DMS153 treated with DMSO at 0.1 percent for 48 hours (cell line): ENCODE data around the gene PAXIP1.
"Not testable (repeated sequence)": the region's sequence is repeated elsewhere in the genome, so short reads cannot be mapped to it uniquely, and the experiment has no call there.

Experiments used
- DNase-seq: peaks from one replicate; lab custom pipeline; 2025; ENCODE audit not compliant: unreplicated experiment; lab: John Stamatoyannopoulos, UW

PAXIP1 gene, protein sequence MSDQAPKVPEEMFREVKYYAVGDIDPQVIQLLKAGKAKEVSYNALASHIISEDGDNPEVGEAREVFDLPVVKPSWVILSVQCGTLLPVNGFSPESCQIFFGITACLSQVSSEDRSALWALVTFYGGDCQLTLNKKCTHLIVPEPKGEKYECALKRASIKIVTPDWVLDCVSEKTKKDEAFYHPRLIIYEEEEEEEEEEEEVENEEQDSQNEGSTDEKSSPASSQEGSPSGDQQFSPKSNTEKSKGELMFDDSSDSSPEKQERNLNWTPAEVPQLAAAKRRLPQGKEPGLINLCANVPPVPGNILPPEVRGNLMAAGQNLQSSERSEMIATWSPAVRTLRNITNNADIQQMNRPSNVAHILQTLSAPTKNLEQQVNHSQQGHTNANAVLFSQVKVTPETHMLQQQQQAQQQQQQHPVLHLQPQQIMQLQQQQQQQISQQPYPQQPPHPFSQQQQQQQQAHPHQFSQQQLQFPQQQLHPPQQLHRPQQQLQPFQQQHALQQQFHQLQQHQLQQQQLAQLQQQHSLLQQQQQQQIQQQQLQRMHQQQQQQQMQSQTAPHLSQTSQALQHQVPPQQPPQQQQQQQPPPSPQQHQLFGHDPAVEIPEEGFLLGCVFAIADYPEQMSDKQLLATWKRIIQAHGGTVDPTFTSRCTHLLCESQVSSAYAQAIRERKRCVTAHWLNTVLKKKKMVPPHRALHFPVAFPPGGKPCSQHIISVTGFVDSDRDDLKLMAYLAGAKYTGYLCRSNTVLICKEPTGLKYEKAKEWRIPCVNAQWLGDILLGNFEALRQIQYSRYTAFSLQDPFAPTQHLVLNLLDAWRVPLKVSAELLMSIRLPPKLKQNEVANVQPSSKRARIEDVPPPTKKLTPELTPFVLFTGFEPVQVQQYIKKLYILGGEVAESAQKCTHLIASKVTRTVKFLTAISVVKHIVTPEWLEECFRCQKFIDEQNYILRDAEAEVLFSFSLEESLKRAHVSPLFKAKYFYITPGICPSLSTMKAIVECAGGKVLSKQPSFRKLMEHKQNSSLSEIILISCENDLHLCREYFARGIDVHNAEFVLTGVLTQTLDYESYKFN

DNA sequence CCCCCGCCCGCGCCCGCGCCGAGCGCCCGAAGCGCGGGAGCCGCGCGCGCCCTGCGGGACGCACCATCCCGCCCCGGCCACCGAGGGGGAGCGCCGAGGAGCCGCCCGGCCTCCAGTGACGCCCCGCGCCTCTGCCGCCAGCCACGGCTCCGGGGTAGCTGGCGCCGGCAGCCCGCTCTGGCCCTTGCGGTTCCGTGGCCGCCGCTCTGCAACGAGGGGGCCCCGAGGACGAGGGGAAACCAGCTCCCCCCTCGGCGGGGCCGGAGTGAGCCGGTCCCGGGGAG, at the start of gene PAXIP1:
PAXIP1 (minus strand) TSS at position 33 of the 284 bp plus-strand sequence. CDS start 195 bp downstream, outside the sequence.
- peak; percentile 39 for DNase-seq

DNA sequence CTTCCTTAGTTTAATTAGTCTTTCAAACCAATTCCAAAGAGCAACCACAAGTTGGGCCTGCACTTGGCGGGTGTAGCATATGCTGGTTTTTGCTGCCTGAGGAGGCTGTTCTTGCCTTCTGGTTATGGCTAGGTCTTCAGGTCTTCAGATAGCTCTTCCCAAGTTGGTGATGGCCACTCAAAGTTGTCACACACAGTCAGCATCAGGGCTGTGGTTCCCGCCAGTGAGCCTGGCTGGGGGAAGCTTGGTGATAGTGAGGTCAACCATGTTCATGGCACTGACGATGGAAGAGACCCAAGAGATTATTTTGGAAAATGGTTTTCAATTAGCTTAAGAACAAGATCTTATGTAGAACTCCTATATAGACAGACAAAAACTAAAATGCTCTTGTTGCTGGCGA, 48.4 kb upstream of the PAXIP1 start:
- no peak for DNase-seq

DNA sequence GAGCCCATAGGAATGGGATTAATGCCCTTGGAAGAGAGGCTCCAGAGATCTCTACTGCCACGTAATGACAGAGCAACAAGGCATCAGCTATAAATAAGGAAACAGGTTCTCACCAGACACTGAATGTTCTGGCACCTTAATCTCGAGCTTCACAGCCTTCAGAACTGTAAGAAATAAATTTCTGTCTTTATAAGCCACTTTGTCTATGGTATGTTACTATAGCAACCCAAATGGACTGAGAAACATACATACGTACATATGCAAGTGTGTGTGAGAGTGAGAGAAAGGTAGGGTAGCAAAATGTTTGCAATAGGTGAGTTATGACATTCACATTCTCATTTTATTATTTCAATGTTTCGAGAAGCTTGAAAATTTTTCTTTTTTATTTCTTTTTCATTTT, 45.1 kb upstream of the PAXIP1 start:
- DNase-seq, result no peak

DNA sequence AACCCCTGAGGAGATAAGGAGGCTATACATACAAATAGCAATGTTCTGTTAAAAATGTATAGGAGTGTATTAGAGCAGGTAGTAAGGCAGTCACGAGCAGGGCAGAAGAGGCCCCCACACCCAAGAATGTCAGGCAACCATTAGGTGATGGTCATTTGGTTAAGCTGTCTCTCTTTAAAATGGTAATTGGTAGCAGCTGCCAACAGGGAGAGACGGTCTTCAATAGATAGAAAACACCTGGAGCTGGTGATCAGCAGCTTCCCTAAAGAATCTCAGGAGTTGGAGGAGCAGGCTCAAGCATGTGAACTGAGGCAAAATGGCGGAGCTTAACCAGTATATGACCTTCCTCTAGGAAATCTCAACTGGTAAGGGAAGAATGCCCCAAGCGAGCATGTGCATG, 40.8 kb upstream of the PAXIP1 start:
- no peak for DNase-seq

DNA sequence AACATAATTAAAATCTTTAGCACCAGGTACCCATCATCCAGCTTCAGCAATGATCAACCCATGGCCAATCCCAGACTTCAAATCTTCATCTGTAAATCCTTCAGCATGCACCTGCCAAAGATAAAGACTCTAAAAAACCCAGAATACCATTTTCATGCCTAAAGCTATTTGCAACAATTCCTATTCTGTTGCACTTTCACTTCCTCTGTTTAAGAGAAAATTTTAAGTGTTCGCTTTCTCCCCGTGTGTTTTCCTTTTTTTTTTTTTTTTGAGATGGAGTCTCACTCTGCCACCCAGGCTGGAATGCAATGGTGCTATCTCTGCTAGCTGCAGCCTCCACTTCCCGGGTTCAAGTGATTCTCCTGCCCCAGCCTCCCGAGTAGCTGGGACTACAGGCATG, 35.4 kb upstream of the PAXIP1 start:
- DNase-seq, result no peak

DNA sequence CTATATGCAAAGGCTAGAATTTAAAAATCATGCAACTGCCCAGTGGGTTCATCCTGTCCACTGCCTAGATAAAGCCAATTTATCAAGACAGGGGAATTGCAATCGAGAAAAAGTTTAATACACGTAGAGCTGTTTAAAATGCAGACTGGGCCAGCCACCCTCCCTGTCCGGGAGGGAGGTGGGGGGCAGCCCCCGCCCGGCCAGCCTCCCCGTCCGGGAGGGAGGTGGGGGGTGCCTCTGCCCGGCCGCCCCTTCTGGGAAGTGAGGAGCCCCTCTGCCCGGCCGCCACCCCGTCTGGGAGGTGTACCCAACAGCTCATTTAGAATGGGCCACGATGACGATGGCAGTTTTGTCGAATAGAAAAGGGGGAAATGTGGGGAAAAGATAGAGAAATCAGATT, 31.6 kb upstream of the PAXIP1 start:
- not testable (repeated sequence) for DNase-seq

DNA sequence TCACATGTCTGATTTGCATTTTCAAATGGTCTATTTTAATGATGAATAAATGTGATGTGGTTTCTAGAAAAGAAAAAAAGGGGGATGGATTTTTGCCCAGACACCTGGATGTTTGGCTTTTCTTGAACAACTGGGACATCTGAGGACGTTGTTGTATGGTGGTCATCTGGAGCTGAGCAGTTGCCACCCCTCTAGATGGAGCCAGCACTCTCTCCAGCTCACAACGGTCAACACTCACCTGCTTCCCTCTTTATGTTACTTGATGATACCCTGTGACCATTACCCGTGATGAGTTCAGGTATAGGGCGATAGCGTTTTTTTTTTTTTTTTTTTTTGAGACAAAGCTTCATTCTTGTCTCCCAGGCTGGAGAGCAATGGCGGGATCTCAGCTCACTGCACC, 30.1 kb upstream of the PAXIP1 start:
- DNase-seq, result no peak

DNA sequence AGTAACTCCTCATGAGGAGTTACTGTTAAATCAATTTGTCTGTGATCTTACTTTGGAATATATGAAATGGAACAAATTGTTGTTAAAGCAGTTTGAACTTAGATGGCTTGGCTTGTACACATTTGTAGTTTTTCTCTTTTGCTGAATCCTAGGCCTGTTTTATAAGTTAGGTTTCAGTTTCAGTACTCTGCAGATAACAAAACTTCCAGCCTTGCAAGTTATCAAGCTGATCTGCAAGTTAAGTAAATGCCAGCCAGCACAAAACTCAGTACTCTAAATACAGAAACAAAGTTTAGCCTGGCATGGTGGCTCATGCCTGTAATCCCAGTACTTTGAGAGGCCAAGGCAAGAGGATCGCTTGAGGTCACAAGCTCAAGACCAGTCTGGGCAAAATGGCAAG, 25.0 kb upstream of the PAXIP1 start:
- DNase-seq, result no peak

DNA sequence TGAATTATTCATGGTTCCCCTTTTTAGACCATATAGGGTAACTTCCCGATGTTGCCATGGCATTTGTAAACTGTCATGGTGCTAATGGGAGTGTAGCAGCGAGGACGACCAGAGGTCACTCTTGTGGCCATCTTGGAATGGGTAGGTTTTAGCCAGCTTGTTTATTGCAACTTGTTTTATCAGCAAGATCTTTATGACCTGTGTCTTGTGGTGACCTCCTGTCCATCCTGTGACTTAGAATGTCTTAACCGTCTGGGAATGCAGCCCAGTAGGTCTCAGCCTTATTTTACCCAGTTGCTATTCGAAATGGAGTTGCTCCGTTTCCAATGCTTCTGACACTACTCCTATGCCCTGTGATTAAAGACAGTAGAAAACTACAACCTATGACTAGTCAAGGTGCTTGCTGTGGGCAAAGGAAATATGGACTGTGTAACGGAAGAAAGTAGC, 18.8 kb upstream of the PAXIP1 start:
- DNase-seq, result no peak

DNA sequence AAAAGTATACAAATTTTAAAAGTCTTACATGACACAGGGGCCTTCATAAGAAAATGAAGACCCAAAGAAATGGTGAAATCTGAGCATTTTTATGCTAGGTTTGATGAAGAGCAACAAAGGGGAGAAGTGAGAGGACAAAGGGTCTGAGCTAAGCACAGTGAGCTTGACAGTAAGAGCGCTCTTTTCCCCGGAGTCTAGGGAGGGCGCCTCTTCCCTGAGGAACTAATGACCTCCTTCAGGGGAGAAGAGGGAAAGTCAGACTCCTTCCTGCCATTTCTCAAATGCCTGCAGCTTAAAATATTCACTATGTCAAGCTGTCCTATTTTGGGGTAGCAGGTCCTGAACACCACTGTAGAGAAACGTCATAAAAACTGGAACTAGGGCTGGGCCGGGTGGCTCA, 18.1 kb upstream of the PAXIP1 start:
- no peak for DNase-seq

DNA sequence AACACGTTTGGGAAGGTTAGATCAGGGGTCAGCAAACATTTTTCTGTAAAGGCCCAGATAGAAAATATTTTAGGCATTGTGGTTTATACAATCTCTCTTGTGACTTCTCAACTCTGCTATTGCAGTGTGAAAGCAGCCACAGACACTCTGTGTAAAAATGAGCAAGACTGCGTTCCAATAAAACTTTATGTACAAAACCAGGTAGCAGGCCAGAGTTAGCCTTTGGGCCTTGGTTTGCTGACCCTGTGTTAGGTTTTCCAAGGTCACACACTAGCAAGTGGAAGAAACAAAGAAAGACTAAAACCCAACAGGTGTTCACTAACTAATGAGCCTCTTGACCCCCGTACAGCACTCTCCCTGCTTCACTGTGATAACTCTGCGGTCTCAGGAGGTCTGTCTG, 14.9 kb upstream of the PAXIP1 start:
- no peak for DNase-seq

DNA sequence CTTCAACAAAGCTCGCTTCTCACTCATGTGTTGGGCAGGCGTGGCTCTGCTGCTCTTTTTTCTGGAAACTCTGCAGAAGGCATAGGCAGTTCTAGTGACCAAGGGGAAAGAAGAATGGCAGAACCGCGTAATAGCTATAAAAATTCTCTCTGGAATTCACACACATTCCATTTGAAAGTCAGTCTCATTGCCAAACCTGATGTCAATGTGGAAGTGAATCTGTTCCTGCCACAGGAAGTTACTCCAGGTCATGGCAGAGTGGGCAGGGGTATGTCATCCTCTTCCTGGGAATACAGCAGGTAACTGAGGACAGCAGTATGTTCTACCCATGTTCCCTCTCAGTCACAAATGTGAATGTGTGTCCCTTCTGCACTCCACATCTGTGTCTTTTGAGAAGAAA, 8.2 kb upstream of the PAXIP1 start:
- no peak for DNase-seq

DNA sequence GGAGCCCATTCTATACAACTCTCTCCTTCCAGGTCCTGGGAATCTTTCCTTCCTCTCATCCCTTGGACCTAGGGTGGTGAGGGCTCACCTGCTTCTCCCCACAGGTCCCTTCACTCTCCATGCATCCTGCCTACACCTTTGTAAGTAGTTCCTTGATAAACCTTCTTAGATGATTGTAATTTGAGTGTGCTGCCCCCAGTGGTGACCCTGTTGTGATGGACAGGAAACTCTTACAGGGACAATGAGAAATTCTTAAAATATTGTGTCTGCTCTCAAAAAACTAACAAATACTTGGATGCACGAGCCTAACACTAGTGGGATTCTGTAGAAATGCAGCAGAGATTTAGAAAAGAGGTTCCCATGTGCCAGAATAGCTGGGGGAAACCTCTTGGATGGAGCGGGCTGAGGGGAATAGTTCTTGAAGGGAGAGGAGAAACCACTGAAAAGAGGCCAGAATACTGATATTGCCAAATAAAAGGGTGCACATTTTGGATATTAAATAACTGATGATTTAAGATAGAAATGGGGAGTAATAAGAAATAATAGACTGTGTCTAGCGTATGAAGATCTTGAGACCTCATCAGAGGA, 6.7 kb upstream of the PAXIP1 start:
- no peak for DNase-seq

DNA sequence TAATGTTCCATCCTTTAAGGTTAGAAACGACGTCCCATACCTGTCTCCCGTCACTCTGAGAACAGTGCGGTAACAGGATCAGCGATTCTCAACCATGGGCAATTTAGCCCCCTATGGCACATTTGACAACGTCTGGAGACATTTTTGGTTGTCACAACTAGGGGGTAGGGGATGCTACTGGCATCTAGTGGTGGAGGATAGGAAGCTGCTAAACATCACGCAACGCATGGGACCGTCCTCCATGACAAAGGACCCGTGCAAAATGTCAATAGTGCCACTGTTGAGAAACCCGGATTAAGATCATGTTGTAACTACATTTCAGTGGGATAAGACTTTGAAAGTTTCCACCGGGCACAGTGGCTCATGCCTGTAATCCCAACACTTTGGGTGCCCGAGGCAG, 5.0 kb upstream of the PAXIP1 start:
- DNase-seq, result no peak

DNA sequence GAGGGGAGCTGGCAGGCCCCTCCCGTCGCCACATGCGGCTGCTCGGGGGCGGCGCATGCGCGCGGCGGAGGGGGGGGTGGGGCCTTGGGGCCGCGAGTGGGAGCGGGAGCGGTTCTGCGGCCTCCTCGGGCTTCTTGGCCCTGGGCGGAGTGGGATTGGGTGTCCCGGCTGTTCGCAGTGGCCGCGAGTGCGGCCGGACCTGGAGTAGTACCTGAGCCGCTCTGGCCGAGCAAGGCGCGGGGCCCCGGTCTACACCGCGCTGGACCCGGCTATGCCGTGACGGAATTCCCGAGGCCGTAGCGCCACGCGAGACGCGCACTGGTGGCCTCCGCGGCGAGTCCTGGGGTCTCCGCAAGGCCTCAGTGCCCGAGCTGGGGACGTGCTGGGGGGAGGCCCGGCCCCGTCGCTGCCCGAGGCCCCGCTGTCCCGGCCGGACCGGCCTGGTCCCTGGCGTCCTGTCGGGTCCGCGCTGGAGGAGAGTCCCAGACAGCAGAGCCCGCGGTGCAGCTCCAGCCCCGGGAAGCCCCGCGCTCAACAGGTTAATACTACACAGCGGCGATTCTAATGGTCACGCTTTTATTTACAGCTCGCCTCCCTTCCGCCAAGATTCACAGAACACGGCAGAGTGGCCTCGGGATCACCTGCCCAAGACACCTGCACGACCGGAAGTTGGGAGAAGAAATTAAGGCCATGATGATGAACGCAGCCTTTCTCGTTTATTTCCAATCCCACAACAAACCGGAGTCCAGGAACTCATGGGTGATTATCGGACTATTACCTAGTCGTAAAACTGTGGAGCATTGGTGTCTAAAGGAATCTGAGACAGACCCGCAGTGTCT, 671 bp upstream of the PAXIP1 start:
- DNase-seq, result peak; percentile 39

DNA sequence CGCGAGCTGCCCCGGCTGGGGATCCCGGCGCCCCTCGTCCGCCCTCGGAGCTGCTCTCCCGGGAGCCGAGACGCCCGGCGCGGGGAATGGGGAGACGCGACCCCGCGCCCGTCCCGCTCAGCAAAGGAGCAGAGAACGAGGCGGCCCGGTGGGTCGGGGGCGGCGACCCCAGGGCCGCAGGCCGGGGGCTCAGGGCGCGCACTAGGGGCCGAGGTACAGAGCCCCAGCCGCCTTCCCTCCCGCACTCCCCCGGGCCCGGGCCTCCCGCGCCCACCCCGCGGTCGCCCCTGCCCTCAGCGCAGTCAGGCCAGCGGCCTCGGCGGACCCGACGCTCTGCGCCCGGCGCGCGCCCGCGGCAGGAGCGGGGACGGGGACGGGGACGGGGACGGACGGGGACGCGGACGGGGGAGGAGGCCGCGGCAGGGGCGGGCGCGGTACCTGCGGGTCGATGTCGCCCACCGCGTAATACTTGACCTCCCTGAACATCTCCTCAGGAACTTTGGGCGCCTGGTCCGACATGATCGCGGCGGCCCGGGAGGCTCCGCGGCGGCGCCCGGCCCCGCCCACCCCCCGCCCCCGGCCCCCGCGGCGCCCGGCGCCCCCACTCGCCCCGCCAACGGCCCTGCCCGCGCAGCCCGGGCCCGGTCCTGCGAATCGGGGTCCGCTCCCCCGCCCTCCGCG, 373 bp downstream of the PAXIP1 start:
- no peak for DNase-seq

DNA sequence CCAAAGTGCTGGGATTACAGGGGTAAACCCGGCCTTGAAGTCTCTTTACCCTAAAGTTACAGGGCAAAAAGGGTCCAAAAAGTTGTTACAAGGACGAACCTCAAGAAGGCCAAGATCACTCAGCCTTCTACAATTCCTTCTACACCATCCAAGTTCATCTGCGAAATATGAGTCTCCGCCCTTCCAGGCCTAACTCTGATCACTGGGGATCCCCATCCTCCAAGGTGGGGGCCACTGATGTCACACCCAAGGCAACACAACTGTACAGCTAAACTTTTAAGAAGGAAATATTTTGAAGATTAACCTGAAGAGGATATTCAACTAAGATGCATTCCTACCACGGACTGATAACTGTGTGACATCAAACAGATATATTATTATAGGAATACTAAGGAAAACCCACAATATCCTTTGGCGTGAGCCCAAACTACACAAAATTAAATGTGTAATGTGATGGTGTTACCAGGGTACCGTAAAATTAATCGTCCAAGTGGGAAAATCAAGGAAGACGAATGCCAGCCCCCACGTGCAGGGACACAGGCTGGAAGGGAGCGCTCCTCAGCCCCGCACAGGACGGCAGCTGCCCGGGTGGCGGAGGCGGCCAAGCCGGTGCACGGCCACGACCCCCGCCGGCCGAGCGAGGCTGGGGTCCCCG, 1.0 kb downstream of the PAXIP1 start:
- DNase-seq, result no peak

DNA sequence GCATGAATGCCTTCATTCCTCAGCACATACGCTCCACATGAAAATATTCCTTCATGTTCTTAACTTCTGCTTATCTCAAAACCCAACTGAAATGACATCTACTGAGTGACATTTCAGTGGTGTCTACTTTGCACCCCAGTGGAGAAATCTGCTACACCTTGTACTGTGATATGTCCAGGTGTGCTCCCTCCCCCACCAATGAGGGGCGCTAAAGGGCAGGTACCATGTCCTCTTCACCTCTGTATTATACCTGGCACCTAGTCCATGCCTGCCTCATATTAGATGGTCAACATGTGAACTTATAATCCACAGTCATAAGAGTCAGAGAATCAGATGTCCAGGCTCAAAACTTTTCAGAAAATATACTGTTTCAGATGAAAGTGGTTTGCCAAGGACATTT, 2.1 kb downstream of the PAXIP1 start:
- no peak for DNase-seq

DNA sequence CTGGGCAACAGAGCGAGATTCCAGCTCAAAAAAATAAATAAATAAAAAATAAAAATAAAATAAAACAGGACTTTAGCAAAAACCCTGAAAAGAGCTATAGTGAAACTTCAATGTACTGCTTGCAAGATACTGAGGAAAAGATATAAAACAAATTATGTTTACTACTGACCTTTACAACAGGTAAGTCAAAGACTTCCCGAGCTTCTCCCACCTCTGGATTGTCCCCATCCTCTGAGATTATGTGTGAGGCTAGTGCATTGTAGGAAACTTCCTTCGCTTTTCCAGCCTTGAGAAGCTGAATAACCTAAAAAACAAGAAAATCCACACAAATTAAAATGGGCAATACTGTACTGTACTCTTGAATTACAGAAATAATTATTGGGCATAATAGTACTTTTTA, 4.4 kb downstream of the PAXIP1 start:
- no peak for DNase-seq
